T-helper 1 cell (primary cell): ENCODE measurements around the gene KIAA1328.

Experiments used
- DNase-seq, 5 donors: peaks; one replicate each; pipeline ENCODE4 v3.0.0-alpha.2; 2012 to 2020

Gene KIAA1328

DNA sequence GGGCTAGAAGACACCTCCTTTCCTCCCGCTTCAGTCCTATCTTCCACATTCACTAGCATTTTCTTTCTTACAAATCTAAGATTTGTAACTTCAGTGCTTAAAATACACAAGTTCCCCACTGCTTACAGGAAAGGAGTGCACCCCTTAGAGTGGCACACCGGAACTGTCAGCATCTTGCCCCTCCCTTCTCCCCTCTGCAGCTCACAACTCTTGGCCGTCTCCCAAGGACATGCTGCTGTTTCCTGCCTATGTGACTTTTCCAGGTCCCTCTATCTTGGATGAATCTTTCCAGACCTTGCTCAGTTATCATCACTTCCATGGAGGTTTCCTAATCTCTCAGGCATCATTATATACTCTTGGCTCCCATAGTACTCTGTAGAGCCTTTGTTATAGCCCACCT, 401.8 kb downstream of the KIAA1328 start:
- no peak for DNase-seq

DNA sequence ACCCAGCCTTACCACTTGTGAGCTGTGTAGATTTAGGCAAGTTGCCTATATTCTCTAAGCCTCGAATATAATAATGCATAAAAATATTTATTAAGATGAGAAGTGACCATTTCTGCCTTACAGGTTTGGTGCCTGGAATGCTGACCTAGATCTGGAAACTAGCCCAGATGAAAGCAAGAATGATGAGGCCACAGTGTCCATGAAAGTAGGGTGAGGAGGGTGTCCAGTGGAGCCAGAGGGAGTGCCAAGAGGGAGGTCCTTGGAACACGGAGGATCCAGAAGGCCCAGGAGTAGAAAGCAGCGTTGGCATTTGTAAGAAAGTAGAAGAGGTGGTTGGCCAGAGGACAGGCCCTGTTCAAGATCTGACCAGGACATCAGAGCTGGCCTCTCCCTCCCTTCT, 402.3 kb downstream of the KIAA1328 start:
- no peak for DNase-seq

DNA sequence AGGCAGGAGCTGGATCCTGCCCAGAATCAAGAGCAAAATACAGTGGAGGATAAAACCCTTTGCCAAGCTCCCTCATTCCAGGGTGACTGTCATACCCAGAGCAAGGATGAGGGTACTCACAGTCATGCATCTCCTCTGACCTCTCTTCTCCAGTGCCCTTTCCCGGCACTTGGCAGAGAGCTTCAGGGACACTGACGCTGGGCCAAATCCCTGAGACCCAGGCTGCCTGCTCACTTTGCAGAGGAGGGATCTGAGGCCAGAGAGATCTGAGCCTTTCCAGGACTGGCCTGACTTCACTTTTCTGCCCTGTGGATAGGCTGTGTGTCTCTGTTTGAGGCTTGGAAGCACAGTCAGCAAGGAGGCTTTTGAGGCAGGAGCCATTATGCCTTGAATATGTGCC, 406.7 kb downstream of the KIAA1328 start:
- no peak for DNase-seq

DNA sequence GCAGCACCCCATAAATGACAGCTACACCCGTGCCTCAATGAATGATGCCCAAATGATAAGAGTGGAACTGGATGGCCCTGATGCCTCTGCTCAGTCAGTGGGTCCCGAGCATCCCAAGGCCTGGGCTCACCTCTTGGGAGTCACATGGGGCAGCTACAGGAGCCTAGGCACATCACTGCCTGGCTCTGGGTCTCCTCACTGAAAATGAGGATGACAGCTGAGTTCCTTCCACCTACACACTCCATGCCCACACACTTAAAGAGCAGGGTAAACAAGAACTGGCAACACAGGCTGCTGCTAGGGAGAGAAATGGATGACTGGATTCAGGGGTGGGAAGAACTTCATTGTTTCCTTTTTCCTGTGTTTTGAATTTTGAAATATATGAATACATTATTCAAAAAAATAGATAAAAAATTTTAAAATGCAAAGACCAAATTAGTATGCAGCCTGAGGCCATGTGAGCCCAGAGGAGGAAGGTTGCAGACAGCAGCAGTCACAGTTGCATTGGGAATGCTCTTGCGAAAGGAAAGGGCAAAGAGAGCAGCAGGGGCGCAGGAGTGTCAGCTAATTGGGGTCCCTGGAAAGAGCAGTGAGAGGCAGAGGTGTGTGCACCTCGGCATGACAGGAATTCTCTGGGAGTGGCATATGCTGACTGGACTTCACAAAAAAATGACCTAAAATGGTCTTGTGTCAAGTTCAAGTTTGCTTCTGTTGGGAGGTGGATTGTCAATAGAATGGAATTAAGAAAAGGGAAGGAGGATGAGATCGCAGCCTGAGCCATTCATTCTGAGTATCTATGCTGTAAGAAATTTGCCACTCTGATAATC, 409.6 kb downstream of the KIAA1328 start:
- DNase-seq: no peak

DNA sequence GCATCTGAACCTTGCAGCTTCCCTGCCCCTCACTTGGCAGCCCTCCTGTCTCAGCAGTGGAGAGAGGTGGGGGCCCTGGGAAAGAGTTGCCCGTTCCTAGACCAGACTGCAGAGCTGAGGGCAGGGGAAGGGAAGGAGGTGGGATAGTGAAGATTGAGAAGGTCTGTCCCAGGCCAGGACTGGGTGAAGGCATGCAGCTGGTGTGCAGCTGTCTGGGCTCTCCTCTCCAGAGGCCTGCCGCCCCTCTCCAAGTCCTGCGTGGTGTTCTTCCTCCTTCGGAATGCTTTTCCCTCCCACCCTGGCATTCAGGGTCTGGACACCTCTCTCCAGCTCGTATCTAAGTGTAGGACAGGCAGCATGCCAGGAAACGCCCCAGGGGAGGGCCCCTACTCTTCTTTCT, 413.2 kb downstream of the KIAA1328 start:
- DNase-seq: no peak

DNA sequence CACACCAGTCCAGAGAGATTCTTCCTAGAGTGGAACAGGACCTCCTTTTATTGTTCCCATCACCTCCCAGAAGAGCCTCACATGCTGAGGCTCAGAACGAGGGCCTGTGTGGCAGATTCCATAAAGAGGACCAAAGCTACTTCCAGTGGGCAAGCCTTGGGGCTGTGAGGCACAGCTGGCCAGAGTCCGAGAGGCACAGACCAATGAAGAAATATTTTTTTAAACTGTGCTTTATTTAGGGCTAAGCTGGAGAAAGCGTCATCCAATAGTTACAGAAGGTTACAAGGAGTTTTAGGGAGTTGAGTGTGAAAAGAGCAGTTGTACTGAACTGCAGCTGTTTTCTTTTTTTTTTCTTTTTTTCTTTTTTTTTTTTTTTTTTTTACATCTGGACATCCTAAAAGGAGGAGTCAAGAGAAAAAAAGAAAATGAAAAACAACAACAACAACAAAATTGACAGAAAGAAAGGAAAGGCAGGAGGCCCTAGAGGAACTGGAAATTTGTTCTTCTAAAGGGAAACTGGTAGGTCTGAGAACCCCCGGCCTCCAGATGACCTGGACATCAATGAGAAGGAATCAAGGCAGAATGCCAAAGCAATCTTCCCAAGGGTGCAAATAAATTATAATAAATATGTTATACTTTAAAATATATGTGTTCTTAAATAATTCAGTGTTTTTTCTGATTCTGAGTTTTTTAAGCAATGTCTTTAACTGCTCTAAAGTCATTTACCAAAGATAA, 414.1 kb downstream of the KIAA1328 start:
- DNase-seq: no peak

DNA sequence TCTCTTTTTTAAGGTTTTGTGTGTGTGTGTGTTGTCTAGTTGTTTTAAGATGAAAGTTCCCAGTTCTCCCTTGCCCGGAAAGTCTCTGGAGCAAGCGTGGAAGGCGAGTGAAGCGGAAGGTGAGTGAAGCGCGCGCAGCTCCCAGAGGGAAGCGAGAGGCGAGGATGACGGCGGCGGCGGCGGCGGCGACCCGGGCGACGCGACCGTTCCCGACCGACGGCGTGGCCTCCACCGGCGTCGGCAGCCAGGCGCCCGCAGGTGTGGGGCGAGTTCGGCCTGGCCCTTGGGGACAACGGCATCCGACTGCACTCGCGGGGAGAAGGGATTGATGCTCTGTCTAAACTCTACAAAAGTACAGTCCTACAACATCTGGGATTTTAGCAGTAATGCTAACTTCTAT, 414.8 kb downstream of the KIAA1328 start:
- no peak for DNase-seq

DNA sequence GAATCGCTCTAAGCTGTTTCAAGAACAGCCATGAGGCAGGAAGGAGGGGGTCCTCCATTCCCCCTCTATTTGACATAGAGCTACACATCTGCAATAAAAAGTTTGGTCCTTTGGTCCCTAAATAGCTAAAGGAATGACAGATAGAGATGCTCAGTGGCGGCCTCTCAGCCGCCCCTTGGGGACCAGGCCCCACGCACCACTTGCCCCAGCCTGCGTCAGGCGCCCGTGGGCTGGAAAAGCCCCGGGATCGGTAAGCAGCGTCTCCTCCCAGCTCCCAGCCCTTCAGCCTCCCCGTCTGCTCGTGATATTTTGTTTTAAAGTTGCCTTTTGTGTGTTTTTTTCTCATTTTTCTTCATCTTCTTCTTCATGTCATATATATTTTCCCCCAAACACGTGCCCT, 415.7 kb downstream of the KIAA1328 start:
- DNase-seq: no peak

DNA sequence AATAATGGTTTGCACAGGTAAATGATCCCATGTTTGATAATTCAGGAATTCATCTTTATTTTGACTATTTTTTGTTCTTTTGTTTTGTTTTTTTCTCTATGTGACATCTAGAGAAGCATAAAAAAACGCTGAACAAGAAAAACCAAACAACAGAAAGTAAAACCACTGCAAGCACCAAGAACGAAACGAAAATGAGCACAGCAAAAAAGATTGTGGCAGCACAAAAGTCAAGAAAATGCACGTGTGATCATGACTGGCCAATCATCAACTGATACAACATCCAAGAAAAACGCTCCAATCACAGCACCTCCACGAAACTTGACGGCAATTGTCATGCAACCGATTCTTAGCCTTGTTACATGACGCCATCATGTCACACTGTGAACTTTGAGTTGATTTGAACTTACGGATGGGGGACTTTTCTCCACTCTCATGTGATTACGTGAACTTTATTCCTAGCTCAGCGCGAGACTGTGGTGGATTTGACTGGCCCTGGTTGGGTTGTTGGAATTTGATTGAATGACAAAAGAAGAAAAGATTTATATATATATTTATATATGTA, 417.9 kb downstream of the KIAA1328 start:
- DNase-seq: no peak

DNA sequence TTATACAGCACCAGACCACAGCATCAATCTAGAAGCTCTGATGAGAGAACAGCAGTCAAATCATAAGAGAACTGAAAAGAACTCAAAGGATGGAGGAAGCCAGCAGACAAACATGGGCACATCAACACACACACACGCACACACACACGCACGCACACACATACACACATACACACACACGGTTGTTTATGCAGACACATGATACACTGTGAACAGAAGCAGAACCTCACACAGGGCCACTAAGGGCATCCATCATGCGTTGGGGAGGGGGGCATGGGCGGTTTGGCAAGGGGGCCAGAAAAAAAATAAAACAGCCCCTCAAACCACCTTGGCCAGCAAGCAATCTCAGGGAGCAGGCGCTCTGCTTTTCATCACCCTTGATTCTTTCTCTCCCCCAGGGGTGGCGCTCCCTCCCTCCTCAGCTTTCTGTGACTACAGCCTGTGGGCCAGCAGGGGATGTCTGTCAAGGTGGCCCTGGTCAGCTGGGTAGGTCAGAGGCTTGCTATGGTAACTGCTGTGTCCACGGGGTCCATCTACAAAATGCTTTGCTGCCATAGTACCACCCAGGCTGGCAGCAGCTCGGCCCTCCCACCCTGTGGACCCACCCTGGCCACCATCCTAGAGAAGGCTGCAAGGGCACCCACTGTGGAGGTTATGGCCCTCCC, 418.7 kb downstream of the KIAA1328 start:
- DNase-seq: no peak

DNA sequence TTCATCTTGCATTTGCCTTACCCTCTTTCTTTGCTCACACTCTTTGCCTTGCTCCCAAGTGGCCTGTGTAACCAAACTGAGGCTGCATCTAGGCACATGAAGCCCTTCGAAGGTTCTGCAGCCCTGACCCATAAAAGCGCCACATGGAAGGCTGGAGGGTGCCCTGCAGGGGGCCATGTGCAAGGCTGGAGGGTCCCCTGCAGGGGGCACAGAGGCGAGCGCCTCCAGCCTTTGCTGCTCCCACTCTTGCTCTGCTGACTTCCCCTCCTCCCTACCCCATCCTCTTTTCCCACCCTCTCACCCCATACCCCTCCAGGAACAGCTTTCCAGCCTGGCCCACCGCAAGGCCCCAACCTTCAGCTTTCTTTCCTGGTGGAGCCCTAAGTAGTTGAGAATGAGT, 419.4 kb downstream of the KIAA1328 start:
- no peak for DNase-seq

DNA sequence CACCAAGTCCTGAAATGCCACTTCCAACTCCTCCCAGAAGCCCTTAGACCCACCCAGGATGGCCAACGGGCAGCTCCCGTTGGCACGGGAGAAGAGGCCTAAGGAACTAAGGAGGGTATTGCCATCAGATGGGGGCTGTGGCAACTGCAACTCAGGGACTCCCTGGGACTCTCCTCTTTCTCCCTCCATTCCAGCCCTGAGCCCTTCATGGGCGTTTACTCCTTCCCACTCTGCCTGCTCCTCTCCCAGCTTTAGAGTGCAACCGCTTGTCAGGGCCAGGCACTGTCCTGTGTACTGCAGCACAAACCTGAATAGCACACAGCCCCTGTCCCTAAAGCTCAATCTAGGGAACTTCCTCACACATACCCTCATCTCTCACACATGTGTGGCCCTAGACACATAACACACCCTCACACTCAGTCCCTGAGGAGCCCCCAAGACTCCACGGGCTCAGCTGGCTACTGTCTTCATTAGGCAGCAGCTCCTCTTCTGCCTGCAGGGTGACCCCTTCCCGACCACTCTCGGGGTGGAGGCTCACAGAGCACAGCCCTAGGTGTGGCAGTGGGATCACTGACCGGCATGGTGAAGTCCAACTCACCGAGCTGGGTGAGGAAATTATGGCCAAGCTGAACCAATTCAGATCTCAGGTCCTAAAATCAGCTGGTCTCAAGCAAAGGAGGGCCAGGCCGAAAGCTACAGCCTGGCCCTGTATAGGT, 420.4 kb downstream of the KIAA1328 start:
- DNase-seq: no peak

DNA sequence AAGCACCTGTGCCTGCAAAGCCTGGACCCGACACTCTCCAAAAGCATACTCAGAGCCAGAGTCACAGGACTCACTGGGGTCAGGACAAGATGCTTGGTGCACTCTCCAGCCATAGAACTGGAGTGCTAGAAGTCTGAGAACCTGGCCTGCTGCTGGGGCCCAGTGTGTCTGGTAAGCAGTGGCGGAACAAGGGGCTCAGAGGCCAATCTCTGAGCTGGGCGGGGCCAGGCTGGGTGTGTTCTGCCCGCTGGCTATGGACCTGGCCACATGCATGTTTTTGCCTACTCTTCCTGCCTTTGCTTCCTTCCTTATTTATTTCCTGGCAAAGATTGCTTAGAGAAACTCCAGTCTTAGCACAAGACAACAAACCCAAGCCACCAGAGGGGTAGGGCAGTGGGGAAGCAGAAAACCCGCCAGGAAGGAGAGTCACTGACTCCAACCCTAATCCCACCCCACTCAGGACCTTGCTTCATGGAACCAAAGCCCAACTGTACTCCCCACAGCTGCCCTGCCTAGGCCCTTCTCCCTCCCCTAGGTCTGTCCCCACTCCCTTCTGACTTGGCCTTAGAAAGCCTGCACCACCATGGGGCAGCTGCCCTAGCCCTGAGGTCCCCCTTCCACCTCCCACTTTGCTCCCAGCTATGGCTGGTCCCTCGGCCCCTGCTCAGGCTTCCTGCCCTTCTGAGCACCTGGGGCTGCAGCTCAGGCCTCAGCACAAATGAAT, 421.1 kb downstream of the KIAA1328 start:
- no peak for DNase-seq

DNA sequence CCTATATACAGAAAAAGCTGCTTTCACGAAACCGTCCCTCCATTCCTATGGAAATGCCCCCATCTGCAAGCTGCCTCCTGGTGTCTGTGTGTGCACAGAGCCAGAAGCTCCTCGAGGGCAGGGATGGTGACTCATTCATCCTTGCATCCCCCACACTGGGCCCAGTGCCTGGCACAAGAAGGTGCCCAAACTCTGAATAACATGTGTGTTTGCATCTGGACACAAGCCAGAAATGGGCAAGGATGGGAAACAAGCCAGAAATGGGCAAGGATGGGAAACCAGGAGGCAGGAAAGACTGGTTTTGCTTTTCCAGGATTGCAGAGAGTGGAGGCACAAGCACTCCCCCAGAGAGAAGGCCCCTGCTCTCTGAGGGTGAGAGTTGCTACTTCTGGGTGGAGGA, 422.8 kb downstream of the KIAA1328 start:
- no peak for DNase-seq

DNA sequence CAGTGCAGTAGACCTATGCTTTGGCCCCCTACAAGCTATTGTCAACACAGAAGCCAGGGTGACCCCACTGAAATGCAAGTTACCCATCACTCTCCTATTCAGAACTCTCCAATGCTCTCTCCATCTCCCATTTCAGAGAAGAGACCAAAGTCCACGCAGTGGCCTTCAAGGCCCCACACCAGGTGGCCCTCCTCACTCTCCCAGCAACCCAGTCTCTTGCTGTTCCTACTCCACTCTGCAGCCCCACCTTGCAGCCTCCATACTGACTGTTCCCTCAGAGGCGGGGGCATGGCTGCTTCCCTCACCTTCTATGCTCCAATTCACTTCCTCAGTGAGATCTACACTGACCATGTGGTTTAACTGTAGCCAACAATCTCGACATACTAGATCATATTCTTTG, 423.4 kb downstream of the KIAA1328 start:
- no peak for DNase-seq

DNA sequence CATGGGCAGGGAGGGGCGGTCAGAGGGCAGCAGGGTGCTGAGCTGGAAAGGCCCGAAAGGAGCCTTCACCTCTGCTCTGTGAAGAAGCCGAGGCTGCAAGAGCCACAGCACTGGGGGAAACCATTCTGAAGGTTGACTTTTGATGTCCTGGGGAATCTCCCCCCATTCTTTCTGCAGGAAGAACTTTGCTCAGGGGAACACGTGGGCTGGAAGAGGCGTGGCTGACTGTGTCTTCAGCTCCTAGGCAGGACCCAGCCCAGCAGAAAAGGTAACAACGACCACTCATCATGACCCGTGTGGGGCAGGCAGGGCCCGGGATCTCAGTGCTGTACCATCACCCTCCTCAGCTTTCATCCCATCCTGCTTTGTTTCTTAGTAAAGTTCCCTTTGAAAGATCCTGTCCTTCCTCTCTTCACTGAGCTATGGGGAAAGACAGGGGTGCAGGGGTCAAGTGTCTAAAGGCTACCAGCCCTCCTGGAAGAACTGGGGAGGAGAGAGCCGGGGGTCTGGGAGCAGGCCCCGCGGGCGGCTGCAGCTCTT, 424.0 kb downstream of the KIAA1328 start:
- no peak for DNase-seq

DNA sequence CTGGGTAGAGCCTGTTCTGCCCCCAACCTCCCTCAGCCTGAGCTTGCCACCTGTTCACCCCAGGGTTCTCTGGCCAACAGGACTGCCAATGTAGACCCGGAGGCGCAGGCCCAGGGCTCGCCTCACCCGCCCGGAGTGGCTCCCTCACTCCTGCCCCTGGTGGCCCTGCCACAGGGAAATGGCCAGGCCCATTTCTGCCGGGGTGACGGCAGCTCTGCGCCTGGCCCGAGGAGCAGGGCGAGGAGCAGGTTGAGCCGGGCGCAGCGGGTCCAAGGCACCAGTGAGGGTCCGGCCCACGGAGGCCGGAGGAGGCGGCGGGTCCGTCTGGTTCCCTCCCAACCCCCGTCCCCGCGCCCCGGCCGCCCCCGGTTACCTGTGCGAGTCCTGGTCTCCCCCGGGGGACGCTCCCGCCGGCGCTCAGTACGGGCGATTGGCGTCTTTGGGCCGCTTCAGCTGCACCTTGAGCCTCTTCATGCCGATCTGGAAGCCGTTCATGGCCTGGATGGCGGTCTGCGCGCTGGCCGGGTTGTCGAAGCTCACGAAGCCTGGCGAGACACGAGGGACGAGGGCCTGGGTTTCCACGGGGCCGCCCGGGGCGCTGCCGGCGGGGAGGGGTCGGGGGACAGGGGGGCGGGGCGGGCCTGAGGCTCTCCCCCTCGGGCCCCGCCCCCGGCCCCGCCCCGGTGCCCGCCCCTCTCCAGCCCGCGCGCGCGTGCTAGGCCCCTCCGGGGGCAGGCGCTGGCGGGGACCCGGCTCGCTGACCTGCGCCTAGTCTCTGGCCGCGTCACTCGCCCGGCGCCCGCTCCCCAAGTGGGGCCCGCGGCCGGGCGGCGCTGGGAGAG, 424.7 kb downstream of the KIAA1328 start:
- DNase-seq: no peak

DNA sequence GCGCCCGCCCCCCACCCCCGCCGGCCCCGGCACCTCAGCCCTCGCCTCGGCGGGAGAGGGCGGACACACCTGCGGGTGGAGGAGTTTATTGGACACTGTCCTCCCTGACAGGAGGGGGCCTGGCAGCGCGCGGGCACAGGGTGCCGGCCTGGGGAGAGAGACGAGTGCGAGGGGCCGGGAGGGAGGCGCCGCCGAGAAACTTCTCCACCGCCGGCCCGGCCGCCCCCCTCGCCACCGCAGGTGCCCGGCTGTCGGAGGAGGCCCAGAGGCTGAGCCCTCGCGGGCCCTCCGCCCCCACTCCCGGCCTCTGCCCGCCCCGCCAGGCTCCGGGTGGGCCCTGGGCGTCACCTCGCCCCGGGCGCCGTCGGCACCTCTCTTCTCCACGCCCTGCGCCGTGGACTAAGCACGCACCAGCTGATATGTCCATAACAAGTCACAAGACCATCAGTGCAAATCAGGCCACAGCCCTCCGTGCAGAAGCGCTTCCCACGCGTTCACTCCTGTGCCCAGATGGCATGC, 425.4 kb downstream of the KIAA1328 start:
- DNase-seq: no peak

DNA sequence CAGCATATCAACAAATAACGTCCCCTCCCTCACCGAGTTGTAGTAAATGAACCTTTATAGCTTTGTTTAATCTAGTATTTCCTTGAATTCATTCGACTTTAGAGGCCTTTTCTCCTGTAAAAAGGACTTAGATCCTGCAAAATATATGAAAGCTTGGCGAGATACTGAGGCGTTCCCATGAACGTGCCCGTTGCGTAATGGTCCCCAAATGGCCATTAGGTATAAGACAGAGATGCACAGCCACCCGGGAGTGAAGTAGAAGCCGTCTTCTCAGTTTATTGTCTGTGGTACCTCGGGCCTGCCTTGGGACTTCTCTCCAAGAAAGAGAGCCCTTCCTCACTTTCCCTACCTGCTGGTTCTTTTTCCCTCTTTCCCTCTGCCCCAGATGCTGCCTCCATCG, 426.0 kb downstream of the KIAA1328 start:
- DNase-seq: no peak

DNA sequence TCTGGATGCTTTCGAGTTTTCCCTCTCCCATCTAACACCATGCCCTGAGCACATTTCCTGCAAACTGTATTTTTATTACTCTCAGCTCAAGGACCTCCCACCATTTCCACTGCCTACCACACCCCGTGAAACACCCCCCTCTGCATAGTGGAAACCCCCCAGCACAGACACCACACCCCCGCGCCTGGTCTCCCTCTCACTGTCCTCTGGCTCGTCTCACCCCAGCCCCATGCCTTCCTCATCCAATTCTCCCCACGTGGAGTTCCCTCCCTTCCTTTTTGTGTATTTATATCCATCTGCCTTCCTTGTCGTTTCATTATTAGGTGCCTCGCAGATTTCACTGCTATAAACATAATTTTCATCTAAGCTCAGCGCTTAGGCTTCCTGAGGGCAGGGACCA, 429.2 kb downstream of the KIAA1328 start:
- DNase-seq: no peak

DNA sequence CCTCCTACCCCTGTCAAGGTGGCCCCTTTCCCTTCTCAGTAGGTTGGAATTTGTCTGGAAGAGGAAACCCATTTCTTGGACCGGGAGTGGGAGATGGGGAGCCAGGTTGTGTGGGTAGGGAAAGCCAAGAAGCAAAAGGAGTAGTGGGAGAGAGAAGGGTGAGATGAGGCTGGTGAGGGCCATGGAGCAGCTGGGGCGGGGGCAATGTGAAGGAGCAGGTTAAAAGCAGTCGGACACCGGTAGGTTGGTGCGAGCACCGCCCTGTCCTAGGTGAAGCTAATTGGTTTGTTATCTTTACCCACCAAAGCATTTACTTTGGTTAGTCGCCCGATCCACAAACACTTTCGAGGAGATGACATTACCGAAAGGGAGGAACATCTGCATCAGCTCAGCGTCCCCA, 429.9 kb downstream of the KIAA1328 start:
- no peak for DNase-seq
